ENCODE measurements around the gene CFAP97. TPM values are rescaled to one million over a fixed set of nuclear protein-coding genes. Genes with fewer than 3 reads are reported as not detected.

CFAP97 gene
- total and polyA plus RNA-seq, 9 of the 15 experiments (the other 6 are each of a cell fraction or from before 2014, with no cell fraction given), result 17.3 to 57.8 (median 44.4) TPM

- Histone ChIP-seq H3K4me1 (replicated peaks in 1 of 2; ENCODE audit: control insufficient read depth in 2 of 2, insufficient read depth in 2 of 2, low read length in 2 of 2) (peaks cover 3 to 14% of the 10 kb centered on the region in 2 experiments; a peak in 4 of 5 replicates), H3K36me3 (ENCODE audit: control insufficient read depth, insufficient read depth, low read length) (peaks cover 41% of the 10 kb centered on the region), H3K27ac (ENCODE audit: extremely low read depth, low read depth, low read length) (no peak overlapping the region), H2AFZ (ENCODE audit: low read depth, low read length) (no peak overlapping the region), H3K79me2 (ENCODE audit: control insufficient read depth, insufficient read depth, low read length) (peaks cover 76% of the 10 kb centered on the region), H3K9me1 (ENCODE audit: control insufficient read depth, insufficient read depth, low read length) (no peaks in the 10 kb centered on the region), H3K27me3 (ENCODE audit: control insufficient read depth in 2 of 2, insufficient read depth in 2 of 2, low read length in 2 of 2) (no peaks in the 10 kb centered on the region), H3K4me3 (no peak overlapping the region), H3K4me2 (ENCODE audit: insufficient read depth, low read length) (0 out of 2 replicates have a peak overlapping the region, but pooled peaks have one; percentile 6), H3K9ac (ENCODE audit: insufficient read depth in 1 of 2, low read depth in 2 of 2, low read length in 2 of 2) (no peak overlapping the region), H3K9me3 (replicated peaks; ENCODE audit: control insufficient read depth, insufficient read depth, low read depth, low read length) (no peaks in the 10 kb centered on the region), H4K20me1 (replicated peaks; ENCODE audit: control insufficient read depth, insufficient read depth, low read length) (no peaks in the 10 kb centered on the region; the same call in 1 of the 2 replicates)
- FAIRE-seq (peak; percentile 78), DNase-seq (ENCODE audit: extremely low read depth in 1 of 4, low spot score in 3 of 4) (peak in 1 of 4 experiments; percentile 35), ATAC-seq (peak; percentile 84)
- TSS peak; percentile 45 for BruUV-seq (replicated peaks)
- POLR2A ChIA-PET, result no interaction called here
- intact Hi-C loops (cut with micrococcal nuclease), result no loop called here
- WGBS (ENCODE audit: insufficient coverage, low coverage, missing lambda C conversion rate), result 31% methylated on average over 6 of the region's 6 CpGs
- CTCF ChIA-PET (ENCODE audit: low intra/inter-chr PET ratio), result no interaction called here
- in situ Hi-C loops (cut with MboI), result no loop called here
- TF ChIP-seq E2F6 (IDR thresholded peaks at IDR 0.05; ENCODE audit: borderline replicate concordance in 1 of 2, extremely low read depth in 1 of 2, insufficient read depth in 1 of 2, insufficient read length in 1 of 2, low read depth in 1 of 2, low read length in 1 of 2, poor library complexity in 1 of 2, severe bottlenecking in 1 of 2), result no peak
- TF ChIP-seq CTBP1 (IDR thresholded peaks at IDR 0.05; ENCODE audit: borderline replicate concordance), result 0 out of 2 replicates have a peak, but pooled peaks have one; percentile 22
- peak; percentile 71; the same call in 1 of the 2 replicates for TF ChIP-seq SMAD4 (CRISPR knock-in tag; conservative IDR thresholded peaks at IDR 0.05)
- peak; percentile 50 for TF ChIP-seq PKNOX1 (IDR thresholded peaks at IDR 0.05)
- peak; percentile 56 for TF ChIP-seq ARID1B (IDR thresholded peaks at IDR 0.05)
- TF ChIP-seq SIX5 (IDR thresholded peaks at IDR 0.05; ENCODE audit: borderline replicate concordance in 1 of 2, insufficient read depth in 1 of 2, low read depth in 1 of 2, low read length in 2 of 2), result no peak
- 0 out of 2 replicates have a peak, but pooled peaks have one; percentile 4 for TF ChIP-seq CEBPG (CRISPR knock-in tag; IDR thresholded peaks at IDR 0.05)
- TF ChIP-seq CEBPG (tag; conservative IDR thresholded peaks at IDR 0.05 in 1 of 2, IDR thresholded peaks at IDR 0.05 in 1 of 2), result no peak
- TF ChIP-seq GATA2 (CRISPR knock-in tag; IDR thresholded peaks at IDR 0.05), result peak; percentile 51
- TF ChIP-seq L3MBTL2 (IDR thresholded peaks at IDR 0.05), result 0 out of 2 replicates have a peak, but pooled peaks have one; percentile 23
- TF ChIP-seq CBFA2T3 (IDR thresholded peaks at IDR 0.05), result peak; percentile 47
- TF ChIP-seq SMARCE1 (IDR thresholded peaks at IDR 0.05), result peak; percentile 46; the same call in 1 of the 2 replicates
- TF ChIP-seq ZNF592 (IDR thresholded peaks at IDR 0.05), result 0 out of 2 replicates have a peak, but pooled peaks have one; percentile 27
- TF ChIP-seq MCM3 (IDR thresholded peaks at IDR 0.05), result no peak
- TF ChIP-seq ZBTB12 (CRISPR knock-in tag; IDR thresholded peaks at IDR 0.05), result no peak
These were observed 13.4 kb downstream of the CFAP97 start for GRCh38 chr4:185190306-185190856.
